ENCODE results near the gene CIAPIN1. TPM values are rescaled to one million over a fixed set of nuclear protein-coding genes. Genes with fewer than 3 reads are reported as not detected.

Gene CIAPIN1
- total RNA-seq, 1 donor from 2014 or later = 31.2 TPM

DNA sequence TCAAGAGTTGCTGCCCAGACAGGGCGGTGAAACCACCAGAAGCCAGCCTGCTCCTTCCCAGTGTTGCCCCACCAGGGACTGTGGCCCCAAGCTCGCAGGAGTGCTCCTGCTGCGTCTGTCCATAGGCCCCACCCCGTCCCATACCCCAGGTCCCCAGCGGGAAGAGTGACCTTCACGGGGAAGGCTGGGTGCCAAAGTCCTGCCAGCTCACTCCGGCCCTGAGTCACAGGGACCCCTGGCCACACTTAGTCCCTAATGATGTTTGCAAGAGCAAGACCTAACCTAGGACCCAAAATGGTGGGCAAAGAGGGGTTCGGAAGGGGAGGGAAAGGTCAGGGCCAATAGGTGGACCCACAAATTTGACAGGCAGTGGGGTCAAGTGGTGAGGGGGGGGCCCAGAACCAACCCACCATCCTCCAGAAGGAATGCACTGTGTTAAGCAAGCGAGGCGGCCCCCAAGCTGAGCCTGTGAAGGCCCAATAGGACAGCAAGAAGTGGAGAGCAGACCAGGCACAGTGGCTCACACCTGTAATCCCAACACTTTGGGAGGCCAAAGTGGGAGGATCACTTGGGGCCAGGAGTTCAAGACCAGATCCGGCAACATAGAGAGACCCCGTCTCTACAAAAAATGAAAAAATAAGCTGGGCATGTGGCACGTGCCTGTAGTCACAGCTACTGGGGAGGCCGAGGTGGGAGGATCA lies 35.8 kb upstream of the CIAPIN1 start:
- ATAC-seq (no peak), DNase-seq (no peak)
- no peaks in the 10 kb centered on the region for H3K9me3 ChIP-seq
- H3K27me3 ChIP-seq = no peaks in the 10 kb centered on the region
- H3K36me3 ChIP-seq = no peaks in the 10 kb centered on the region
- intact Hi-C loops (cut with DNase I) = no loop called here
- H3K4me1 ChIP-seq = peaks cover 40% of the 10 kb centered on the region
- no peak overlapping the region for H3K4me3 ChIP-seq
- H3K27ac ChIP-seq = no peak overlapping the region
- TF ChIP-seq, protein P1, sequence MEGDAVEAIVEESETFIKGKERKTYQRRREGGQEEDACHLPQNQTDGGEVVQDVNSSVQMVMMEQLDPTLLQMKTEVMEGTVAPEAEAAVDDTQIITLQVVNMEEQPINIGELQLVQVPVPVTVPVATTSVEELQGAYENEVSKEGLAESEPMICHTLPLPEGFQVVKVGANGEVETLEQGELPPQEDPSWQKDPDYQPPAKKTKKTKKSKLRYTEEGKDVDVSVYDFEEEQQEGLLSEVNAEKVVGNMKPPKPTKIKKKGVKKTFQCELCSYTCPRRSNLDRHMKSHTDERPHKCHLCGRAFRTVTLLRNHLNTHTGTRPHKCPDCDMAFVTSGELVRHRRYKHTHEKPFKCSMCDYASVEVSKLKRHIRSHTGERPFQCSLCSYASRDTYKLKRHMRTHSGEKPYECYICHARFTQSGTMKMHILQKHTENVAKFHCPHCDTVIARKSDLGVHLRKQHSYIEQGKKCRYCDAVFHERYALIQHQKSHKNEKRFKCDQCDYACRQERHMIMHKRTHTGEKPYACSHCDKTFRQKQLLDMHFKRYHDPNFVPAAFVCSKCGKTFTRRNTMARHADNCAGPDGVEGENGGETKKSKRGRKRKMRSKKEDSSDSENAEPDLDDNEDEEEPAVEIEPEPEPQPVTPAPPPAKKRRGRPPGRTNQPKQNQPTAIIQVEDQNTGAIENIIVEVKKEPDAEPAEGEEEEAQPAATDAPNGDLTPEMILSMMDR (IDR thresholded peaks at IDR 0.05) = no peak

DNA sequence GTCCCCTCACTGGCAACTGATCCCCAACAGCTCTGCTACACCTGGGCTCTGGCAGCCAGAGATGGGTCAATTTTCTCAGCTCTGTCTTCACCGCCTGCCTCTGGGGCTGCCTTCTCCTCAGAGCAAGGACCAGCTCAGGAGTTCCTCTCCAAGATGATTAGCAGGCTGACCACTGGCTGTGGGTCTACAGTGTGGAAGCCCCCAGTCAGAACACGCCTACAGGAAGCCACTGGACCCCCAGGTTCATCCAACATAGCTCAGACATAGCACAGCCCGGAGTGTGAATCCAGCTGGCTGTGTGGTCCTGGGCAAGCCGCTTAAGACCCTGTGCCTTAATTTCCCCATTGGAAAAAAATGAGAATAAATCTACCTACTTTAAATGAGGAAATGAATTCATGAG lies 34.2 kb upstream of the CIAPIN1 start:
- no peak overlapping the region for H3K4me3 ChIP-seq
- TF ChIP-seq, protein P1 (IDR thresholded peaks at IDR 0.05) = no peak
- no peak for DNase-seq
- H3K27ac ChIP-seq = no peak overlapping the region
- H3K4me1 ChIP-seq = peaks cover 54% of the 10 kb centered on the region
- H3K9me3 ChIP-seq = no peaks in the 10 kb centered on the region
- H3K36me3 ChIP-seq = no peaks in the 10 kb centered on the region
- H3K27me3 ChIP-seq = no peaks in the 10 kb centered on the region
- no peak for ATAC-seq
- intact Hi-C loops (cut with DNase I) = no loop called here

DNA sequence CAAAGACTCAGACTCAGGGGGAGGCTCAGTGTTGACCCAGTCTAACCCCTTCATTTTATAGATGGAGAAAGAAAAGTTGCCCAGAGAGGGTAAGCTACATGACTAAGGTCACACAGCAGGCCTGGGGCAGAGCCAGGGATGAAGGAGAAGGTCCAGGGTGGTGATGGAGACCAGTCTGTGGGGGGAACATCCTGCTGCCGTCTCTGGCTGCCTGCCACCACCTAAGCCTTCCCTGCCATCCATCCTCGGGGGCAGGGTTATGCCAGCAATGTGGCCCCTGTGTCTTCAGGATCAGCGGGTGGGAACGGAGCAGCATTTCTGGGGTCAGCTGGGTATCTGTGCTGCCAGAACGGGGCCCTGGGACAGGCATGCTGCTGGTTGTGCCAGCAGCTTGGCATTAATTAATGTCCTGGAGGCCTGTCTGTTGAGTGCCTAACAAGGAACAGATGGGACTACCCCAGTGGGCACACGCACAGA lies 33.6 kb upstream of the CIAPIN1 start:
- intact Hi-C loops (cut with DNase I) = no loop called here

DNA sequence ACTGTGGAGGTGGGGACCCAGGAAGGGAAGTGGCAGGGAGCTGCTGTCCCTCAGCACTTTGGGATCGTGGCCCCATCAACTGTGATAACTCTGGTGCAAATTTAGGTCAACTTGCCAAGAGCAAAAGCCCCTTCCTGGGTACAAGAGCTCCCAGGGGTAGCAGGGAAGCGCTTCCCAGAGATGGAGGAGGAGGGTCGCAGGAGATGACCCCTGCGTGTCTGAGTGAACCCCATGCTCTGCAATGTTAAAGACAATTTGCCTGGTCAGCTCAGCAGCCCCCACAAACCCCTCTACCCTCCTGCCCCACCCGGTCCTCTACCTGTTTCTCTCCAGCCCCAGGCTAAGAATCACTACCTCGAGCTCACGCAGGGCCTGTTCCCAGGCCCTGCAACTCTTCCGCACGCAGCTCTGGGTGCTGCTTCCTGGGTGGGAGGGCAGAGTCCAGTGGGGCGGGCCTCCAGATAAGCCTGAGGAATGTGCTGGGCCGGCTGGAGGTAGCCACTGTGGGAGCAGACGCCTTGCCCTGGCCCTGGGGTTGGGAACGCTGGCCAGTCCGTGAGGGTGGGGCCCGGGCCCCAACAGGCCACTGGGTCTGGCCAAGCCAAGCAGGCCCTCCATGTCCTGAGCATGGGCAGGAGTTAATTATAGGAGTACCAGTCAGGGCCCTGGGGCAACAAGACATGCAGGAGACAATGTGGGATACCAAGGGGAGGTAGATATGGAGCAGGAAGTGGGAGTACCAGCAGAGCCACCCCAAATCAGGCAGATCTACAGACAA lies 33.0 kb upstream of the CIAPIN1 start:
- intact Hi-C loops (cut with DNase I) = loop anchor here (5.0 kb wide), 1 partner anchor 37 kb away; no protein-coding TSS in a partner anchor
- TF ChIP-seq, protein P1 (IDR thresholded peaks at IDR 0.05) = no peak
- Histone ChIP-seq H3K4me1 (peaks cover 56% of the 10 kb centered on the region), H3K4me3 (peak overlapping the region; percentile 55), H3K36me3 (no peaks in the 10 kb centered on the region), H3K27me3 (no peaks in the 10 kb centered on the region), H3K27ac (peak overlapping the region; percentile 66), H3K9me3 (no peaks in the 10 kb centered on the region)
- DNase-seq = peak; percentile 85
- ATAC-seq = peak; percentile 82

More for the DNA sequence above, 33.6 kb upstream of the CIAPIN1 start:
- H3K27me3 ChIP-seq = no peaks in the 10 kb centered on the region
- H3K4me1 ChIP-seq = peaks cover 60% of the 10 kb centered on the region
- no peak for ATAC-seq
- TF ChIP-seq, protein P1 (IDR thresholded peaks at IDR 0.05) = no peak
- H3K36me3 ChIP-seq = no peaks in the 10 kb centered on the region
- no peak for DNase-seq
- no peaks in the 10 kb centered on the region for H3K9me3 ChIP-seq
- peak overlapping the region; percentile 66 for H3K27ac ChIP-seq
- H3K4me3 ChIP-seq = no peak overlapping the region

DNA sequence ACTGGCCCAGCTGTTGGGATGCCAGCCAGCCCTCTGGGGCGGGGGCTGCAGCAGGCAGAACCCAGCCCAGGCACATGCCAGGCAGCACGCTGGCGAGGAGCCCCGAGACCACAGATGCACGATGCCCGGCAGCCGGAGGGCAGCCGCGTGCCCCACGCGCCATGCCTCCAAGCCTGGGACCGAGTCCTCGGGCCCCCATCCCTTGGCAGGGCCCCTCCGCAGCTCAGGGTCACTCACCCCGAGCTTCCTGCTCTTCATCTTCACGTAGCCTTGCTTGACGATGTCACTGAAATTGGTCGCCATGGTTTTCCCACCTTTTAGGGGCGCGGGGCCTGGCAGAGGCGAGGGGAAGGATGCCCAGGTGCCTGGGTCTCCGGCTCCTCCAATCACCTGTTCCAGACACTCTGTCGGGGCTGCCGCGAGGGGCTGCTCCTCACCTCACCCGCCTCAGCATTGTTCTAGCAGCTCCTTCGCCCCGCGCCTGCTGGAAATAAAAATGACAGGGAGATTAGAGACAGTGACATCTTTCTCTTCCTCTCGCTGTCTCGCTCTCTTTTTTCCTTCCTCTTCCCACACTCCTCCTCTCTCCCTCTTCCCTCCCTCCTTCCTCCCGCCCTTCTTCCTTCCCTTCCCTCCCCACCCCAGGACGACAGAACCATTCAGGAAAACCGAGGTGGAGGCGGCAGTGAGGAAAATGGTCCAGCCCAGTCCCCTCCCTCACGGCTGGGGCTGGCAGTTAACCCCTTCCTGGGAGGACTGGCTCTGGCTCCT lies 32.2 kb upstream of the CIAPIN1 start:
- intact Hi-C loops (cut with DNase I) = loop anchor here (5.0 kb wide), 1 partner anchor 38 kb away; no protein-coding TSS in a partner anchor
- Histone ChIP-seq H3K27me3 (no peaks in the 10 kb centered on the region), H3K4me1 (peaks cover 52% of the 10 kb centered on the region), H3K4me3 (peak overlapping the region; percentile 55), H3K27ac (peak overlapping the region; percentile 66), H3K36me3 (peaks cover 4% of the 10 kb centered on the region), H3K9me3 (no peaks in the 10 kb centered on the region)
- DNase-seq = no peak
- TF ChIP-seq, protein P1 (IDR thresholded peaks at IDR 0.05) = no peak
- ATAC-seq = no peak

Data from upper lobe of right lung (tissue), 1 donor.